Ovary (tissue), 3 donors: ENCODE data around the gene GSTT2B.
"Not testable (repeated sequence)": the region's sequence is repeated elsewhere in the genome, so short reads cannot be mapped to it uniquely, and the experiment has no call there.

ENCODE experiments used
- CTCF ChIP-seq, 3 donors: fragments of 450-650 bp in 2 of 3; fragments of 200-600 bp in 1 of 3; IDR thresholded peaks; one replicate each; pipeline versions ENCODE4 v1.5.1 to v1.8.0; 2016 to 2022; ENCODE audit warnings: antibody characterized with exemption in 3 of 3, mild to moderate bottlenecking in 1 of 3
- EP300 ChIP-seq: sonication (generic); formaldehyde crosslinking; IDR thresholded peaks from one replicate; pipeline ENCODE4 v1.6.1; 2017; ENCODE audit warnings: antibody characterized with exemption
- POLR2A ChIP-seq: fragments of 450-650 bp; IDR thresholded peaks from one replicate; pipeline ENCODE4 v1.6.1; 2017; ENCODE audit warnings: antibody characterized with exemption, mild to moderate bottlenecking, moderate library complexity
- donor health status: DM: no; HTN: no; CAD: no.

GRCh38 chr22:23951383-23951782, 9.6 kb downstream of the GSTT2B start:
- TF ChIP-seq CTCF (IDR thresholded peaks at IDR 0.05); POLR2A; EP300: not testable (repeated sequence)
